ENCODE measurements around the gene STAT2. TPM values are rescaled to one million over a fixed set of nuclear protein-coding genes. Genes with fewer than 3 reads are reported as not detected.

The STAT2 gene
- total and polyA plus RNA-seq, 12 donors: 45.3 to 197 (median 98.9) TPM

- intact Hi-C loops (cut with DNase I): no loop called here
- H3K9me3 ChIP-seq (replicated peaks in 1 of 3): no peaks in the 10 kb centered on the region
- peaks cover 0 to 8% of the 10 kb centered on the region in 2 donors for H3K4me1 ChIP-seq (replicated peaks in 1 of 2)
- H3K27me3 ChIP-seq: no peaks in the 10 kb centered on the region
- no peak overlapping the region for H3K4me3 ChIP-seq
- no peak overlapping the region for H3K27ac ChIP-seq
- peaks cover 0 to 50% of the 10 kb centered on the region in 2 donors for H3K36me3 ChIP-seq (replicated peaks in 1 of 2)
- DNase-seq: no peak
- no peak for TF ChIP-seq POLR2A (IDR thresholded peaks at IDR 0.05)
- TF ChIP-seq CTCF (IDR thresholded peaks at IDR 0.05): no peak
- WGBS, 4 donors: 95 to 97% (median 96%) methylated on average over 7 of the region's 7 CpGs
Observed at GRCh38 chr12:56307221-56307965, 52.5 kb downstream of the STAT2 start.

DNA sequence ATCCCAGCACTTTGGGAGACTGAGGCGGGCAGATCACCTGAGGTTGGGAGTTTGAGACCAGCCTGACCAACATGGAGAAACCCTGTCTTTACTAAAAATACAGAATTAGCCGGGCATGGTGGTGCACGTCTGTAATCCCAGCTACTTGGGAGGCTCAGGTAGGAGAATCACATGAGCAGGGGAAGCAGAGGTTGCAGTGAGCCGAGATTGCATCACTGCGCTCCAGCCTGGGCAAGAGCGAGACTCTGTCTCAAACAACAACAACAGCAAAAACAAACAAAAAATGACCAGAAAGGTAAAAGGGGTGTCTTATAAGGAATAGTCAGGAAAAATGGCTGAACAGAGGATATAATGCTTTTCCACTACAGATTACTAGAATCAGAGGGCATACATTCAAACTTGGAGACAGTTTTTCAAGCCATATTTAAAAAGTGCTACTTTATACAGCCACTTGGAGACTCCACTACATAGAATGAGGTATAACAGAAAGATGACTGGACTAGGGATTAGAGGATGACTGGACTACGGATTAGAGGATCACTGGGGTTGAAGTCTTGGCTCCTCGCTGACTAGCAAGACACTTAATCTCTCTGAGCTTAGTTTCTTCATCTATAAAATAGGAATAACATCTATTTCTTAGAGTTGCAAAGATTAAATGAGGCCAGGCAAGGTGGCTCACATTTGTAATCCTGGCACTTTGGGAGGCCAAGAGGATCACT is 54.9 kb downstream of the STAT2 start:
- Histone ChIP-seq H3K4me3 (no peak overlapping the region), H3K27ac (no peak overlapping the region), H3K4me1 (replicated peaks in 1 of 2) (peaks cover 16 to 27% of the 10 kb centered on the region in 2 donors), H3K9me3 (replicated peaks in 1 of 3) (no peaks in the 10 kb centered on the region), H3K36me3 (replicated peaks in 1 of 2) (peaks cover 0 to 31% of the 10 kb centered on the region in 2 donors), H3K27me3 (no peaks in the 10 kb centered on the region)
- WGBS, 4 donors: 92 to 93% (median 93%) methylated on average over 8 of the region's 8 CpGs
- no peak for TF ChIP-seq POLR2A (IDR thresholded peaks at IDR 0.05)
- TF ChIP-seq CTCF (IDR thresholded peaks at IDR 0.05): no peak
- no peak for DNase-seq
- intact Hi-C loops (cut with DNase I): no loop called here

DNA sequence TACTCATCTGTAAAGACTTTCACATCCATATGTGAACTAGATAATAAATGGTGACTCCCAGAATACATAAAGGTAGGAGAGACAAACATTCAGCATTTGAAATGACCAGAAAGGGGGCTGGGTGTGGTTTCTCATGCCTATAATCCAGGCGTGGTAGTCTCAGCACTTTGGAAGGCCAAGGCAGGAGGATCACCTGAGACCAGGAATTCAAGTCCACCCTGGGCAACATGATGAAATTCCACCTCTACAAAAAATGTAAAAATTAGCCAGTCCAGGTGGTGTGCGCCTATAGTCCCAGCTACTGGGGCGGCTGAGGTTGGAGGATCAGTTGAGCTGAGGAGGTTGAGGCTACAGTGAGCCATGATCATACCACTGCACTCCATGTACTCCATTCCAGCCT is 55.6 kb downstream of the STAT2 start:
- TF ChIP-seq CTCF (IDR thresholded peaks at IDR 0.05) (no peak), POLR2A (IDR thresholded peaks at IDR 0.05) (no peak)
- Histone ChIP-seq H3K9me3 (replicated peaks in 1 of 3) (no peaks in the 10 kb centered on the region), H3K36me3 (replicated peaks in 1 of 2) (peaks cover 0 to 24% of the 10 kb centered on the region in 2 donors), H3K4me3 (no peak overlapping the region), H3K27me3 (no peaks in the 10 kb centered on the region), H3K4me1 (replicated peaks in 1 of 2) (peaks cover 18 to 29% of the 10 kb centered on the region in 2 donors), H3K27ac (no peak overlapping the region)
- intact Hi-C loops (cut with DNase I): no loop called here
- no peak for DNase-seq
- 89 to 100% (median 90%) methylated on average over 3 of the region's 3 CpGs for WGBS, 4 donors

GRCh38 chr12:56300644-56301464 is 59.1 kb downstream of the STAT2 start:
- DNase-seq: peak in 3 of 7 donors; percentile 21 to 36 (median 31)
- no peak for TF ChIP-seq POLR2A (IDR thresholded peaks at IDR 0.05)
- TF ChIP-seq CTCF (IDR thresholded peaks at IDR 0.05): no peak
- Histone ChIP-seq H3K4me3 (peak overlapping the region in 3 of 4 donors; percentile 33 to 89 (median 84)), H3K4me1 (replicated peaks in 1 of 2) (peaks cover 48 to 61% of the 10 kb centered on the region in 2 donors), H3K27me3 (no peaks in the 10 kb centered on the region), H3K27ac (peak overlapping the region; percentile 84 to 95 (median 91)), H3K36me3 (replicated peaks in 1 of 2) (peaks cover 0 to 10% of the 10 kb centered on the region in 2 donors), H3K9me3 (replicated peaks in 1 of 3) (no peaks in the 10 kb centered on the region)
- intact Hi-C loops (cut with DNase I): no loop called here
- WGBS, 4 donors: 27 to 40% (median 29%) methylated on average over 21 of the region's 21 CpGs
